Kidney tubule cell (primary cell): ENCODE results near the gene YTHDF2.
"Not testable (repeated sequence)": the region's sequence is repeated elsewhere in the genome, so short reads cannot be mapped to it uniquely, and the experiment has no call there.

Experiments
- DNase-seq: peaks from one replicate; pipeline ENCODE4 v3.0.0-alpha.2; 2018; ENCODE audit warnings: low spot score

Gene YTHDF2

GRCh38 chr1:28759257-28759656 is 22.5 kb downstream of the YTHDF2 start:
- DNase-seq, result no peak

DNA sequence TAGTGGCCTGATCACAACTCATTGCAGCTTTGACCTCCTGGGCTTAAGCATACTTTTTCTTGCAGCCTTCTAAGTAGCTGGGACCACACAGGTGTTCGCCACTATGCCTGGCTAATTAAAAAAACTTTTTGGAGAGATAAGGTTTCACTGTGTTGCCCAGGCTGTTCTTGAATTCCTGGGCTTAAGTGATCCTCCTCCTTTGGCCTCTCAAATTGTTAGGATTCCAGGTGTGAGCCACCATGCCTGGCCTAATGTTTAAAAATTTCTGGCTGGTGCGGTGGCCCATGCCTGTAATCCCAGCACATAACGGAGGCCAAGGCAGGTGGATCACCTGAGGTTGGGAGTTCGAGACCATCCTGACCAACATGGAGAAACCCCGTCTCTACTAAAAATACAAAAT is 24.4 kb downstream of the YTHDF2 start:
- DNase-seq, result no peak

DNA sequence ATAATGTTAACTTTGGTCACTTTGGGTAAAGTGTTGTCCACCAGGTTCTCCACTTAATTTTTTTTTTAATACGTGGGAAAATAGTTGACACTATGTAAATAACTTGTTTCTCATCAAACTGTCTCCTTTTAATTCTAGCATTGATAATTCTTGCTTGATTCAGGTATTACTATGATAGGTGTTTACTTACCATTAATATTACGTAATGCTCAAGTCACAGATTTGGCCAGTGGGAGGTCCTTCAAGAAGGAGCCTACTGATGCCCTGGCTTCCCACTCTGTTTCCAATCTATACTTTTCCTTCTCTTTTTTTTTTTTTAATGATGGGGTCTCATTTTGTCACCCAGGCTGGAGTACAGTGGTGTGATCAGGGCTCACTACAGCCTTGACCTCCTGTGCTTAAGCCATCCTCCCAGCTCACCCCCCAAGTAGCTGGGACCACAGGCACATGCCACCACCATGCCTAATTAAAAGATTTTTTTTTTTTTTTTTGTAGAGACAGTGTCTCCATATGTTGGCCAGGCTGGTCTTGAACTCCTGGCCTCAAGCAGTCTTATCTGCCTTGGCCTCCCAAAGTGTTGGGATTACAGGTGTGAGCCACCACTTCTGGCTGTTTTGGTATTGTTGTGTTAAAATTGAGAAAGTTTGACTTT is 29.9 kb downstream of the YTHDF2 start:
- DNase-seq, result no peak

- no peak for DNase-seq
Measured at GRCh38 chr1:28770601-28771165, 33.9 kb downstream of the YTHDF2 start.

DNA sequence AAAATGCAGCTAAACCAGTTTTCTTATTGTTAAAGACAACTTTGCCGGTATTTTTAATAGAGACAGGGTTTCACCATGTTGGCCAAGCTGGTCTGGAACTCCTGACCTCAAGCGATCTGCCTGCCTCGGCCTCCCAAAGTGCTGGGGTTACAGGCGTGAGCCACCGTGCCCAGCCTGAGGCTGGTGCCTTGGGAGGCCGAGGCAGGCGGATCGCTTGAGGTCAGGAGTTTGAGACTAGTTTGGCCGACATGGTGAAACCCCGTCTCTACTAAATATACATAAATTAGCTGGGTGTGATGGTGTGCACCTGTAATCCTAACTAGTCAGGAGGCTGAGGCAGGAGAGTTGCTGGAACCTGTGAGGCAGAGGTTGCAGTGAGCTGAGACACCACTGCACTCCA is 35.2 kb downstream of the YTHDF2 start:
- DNase-seq, result not testable (repeated sequence)

GRCh38 chr1:28773105-28773504 is 36.4 kb downstream of the YTHDF2 start:
- no peak for DNase-seq

DNA sequence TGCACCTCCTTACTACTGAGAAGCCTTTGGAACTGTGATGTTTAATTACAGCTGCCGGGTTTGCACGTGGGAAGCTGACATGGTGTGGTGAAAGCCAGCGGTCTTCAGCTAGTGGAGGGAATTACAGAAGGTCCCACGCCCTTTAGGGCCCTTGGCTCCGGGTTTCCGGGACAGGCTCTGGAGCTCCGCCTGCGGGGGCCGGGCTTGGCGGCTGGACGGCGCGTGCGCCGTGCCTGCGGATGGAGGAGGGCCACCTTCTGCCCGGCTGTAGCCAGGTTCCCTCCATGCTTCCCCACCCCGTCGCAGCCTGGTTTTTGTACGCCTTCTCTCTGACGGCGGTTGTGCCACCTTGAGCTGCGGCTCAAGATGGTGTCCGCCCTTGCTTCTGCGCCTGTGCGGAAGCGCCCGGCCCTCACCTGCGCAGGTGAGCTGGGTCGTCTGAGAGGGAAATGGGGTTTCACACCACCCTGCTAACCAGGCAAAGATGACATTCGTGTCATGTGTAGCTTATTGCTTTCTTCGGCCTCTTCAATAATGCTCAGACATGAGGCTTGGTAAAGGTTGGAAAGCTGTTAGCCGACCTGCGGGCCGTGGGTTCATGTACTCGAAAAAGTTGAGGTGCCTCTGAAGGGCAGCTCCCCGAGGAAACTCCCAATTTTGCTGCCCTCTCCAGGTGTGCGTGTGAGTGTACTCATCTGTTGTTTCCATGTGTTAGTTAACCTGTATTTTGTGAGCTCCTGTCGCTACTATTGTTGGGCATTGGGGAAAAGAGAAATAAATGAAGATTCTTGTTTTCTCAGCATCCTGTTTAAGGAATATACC is 38.6 kb downstream of the YTHDF2 start:
- DNase-seq, result peak; percentile 67

DNA sequence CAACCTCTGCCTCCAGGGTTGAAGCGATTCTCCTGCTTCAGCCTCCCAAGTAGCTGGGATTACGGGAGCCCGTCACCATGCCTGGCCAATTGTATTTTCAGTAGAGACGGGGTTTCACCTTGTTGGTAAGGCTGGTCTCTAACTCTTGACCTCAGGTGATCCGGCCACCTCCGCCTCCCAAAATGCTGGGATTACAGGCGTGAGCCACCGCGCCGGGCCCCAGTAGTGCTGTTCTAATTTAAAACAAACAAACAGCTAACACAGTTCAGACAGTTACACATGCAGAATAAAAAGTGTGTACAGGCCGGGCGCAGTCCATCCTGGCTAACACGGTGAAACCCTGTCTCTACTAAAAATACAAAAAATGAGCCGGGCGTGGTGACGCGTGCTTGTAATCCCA is 39.6 kb downstream of the YTHDF2 start:
- no peak for DNase-seq

- no peak for DNase-seq
Measured at GRCh38 chr1:28778021-28778420, 41.3 kb downstream of the YTHDF2 start.

DNA sequence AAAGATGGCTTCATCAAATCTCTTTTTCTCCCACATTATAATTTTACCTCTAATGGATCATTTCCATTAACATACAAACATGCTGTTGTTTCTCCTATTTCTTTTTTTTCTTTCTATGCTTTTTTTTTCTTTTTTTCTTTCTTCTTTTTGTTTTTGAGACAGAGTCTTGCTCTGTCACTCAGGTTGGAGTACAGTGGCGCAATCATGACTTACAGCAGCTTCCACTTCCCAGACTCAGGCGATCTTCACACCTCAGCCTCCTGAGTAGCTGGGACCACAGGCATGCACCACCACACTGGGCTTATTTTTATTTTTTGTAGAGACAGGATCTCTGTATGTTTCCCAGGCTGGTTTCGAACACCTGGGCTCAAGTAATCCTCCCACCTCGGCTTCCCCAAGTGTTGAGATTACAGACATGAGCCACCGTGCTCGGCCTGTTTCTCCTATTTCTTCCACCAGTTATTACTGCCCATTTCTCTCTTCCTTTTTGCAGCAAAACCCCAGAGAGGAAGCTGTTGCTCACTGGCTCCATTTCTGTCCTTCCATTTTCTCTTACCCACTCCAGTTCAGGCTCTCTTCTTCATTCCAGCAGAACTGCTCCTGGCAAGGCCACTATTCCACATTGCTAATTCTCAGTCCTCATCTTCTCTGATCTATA is 43.1 kb downstream of the YTHDF2 start:
- no peak for DNase-seq

DNA sequence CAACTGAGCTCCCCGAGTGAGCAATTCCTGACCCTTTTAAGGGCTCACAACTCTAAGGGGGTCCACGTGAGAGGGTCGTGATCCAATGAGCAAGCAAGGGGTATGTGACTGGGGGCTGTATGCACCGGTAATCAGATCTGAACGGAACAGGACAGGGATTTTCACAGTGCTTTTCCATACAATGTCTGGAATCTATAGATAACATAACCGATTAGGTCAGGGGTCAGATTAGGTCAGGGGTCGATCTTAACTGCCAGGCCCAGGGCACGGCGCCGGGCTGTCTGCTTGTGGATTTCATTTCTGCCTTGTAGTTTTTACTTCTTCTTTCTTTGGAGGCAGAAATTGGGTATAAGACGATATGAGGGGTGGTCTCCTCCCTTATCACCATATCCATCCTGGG is 44.6 kb downstream of the YTHDF2 start:
- DNase-seq, result no peak

DNA sequence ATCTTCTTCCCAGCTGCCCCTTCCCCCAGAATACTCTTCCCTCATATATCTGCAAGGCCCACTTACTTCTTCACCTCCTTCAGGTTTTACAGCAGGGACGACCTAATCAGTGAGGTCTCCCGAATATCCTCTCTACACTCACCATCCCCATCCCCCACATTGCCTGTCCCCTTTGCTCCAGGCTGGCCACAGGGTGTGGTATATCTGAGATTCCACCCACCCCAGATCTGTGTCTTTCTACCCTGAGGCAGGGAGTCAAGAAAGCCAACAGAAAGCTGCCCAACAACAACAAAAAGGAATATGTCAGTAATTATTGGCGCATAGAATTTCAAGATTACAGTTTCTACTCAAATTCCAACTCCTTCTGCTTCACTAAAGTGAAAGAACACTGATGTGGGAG is 45.3 kb downstream of the YTHDF2 start:
- DNase-seq, result no peak

- DNase-seq, result no peak
Measured at GRCh38 chr1:28783363-28783762, 46.6 kb downstream of the YTHDF2 start.

DNA sequence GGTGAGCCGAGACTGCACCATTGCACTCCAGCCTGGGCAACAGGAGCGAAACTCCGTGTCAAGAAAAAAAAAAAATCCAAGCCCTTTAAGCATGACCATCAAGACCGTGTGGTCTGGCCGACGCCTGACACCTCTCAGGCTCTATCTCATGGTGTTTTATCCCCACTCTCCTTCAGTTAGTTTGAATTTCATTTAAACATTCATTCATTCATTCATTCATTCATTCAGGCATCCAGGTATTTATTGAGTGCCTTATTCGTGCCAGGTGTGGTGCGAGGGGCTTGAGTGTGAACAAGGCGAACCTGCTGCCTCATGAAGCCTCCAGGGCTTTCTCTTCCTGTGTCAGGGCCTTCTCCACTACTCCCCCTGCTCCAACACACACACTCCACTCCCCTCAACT is 52.7 kb downstream of the YTHDF2 start:
- DNase-seq, result no peak

GRCh38 chr1:28789816-28790215 is 53.1 kb downstream of the YTHDF2 start:
- no peak for DNase-seq

- no peak for DNase-seq
Measured at GRCh38 chr1:28790377-28791035, 53.8 kb downstream of the YTHDF2 start.

- DNase-seq, result not testable (repeated sequence)
Measured at GRCh38 chr1:28791929-28792328, 55.2 kb downstream of the YTHDF2 start.

GRCh38 chr1:28792644-28793121 is 55.9 kb downstream of the YTHDF2 start:
- no peak for DNase-seq

DNA sequence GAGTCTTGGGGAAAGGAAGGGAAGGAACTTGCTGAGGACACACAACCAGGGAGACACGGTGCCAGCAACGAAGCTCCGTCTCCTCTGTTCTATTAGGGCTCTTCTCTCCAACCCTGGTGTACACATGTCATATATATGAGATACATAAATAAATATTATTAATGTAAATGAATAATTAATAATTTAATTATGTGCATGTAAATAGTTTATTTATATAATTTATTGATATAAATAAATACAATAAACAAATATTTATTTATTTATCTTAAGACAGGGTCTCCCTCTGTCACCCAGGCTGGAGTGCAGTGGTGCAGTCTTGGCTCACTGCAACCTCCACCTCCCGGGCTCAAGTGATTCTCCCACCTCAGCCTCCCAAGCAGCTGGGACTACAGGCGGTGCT is 57.8 kb downstream of the YTHDF2 start:
- not testable (repeated sequence) for DNase-seq

DNA sequence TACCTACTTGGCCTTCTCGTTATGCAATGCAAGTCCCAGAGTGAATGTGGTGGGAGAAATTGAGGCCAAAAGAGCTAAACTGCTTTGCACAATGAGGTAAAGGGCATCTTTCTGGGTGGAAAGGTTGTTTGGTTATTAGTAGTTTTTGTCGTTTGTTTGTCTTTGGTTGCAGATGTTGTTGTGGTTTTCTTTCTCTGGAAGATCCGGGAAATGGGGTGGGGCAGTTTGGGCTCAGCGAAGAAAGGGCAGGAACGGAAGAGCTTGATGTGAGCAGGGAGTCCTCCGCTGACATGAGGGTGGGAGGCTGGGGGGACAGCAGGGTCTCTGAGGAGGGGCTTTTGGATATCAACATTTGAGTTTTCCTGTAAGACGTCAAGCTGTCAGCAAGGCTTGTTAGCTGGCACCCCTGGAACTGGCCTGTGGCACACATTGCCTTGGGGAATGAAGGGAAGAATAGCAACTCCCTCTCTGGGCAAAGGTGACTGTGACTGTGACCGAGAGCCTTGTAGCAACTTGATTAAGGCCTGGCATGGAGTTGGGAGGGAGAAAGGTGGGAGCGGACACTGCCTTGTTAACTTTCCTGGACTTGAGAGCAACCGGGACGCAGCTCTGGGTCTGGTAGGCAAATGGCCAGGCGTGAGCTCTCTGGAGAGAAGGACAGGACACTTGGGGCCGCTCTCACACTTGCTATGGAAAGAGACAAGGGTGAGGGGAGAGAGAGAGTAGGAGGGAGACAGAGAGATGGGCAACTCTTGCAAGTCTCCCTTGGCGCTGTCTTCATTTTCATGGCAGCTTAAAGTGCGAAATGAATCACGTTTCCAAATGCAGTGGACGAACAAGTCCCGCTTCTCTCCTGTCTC is 59.8 kb downstream of the YTHDF2 start:
- DNase-seq, result no peak

- no peak for DNase-seq
Measured at GRCh38 chr1:28800324-28800723, 63.6 kb downstream of the YTHDF2 start.
